ENCODE measurements around the gene PRKAR2B. TPM values are rescaled to one million over a fixed set of nuclear protein-coding genes. Genes with fewer than 3 reads are reported as not detected.

PRKAR2B gene
- total and polyA plus RNA-seq, 9 donors, result 24.2 to 84.9 (median 43.7) TPM

GRCh38 chr7:107162475-107162874, 118.0 kb downstream of the PRKAR2B start:
- Histone ChIP-seq H3K4me1 (ENCODE audit: insufficient read depth) (no peaks in the 10 kb centered on the region), H3K27me3 (no peaks in the 10 kb centered on the region), H3K4me3 (no peak overlapping the region), H3K9me3 (no peaks in the 10 kb centered on the region), H3K27ac (no peak overlapping the region), H3K36me3 (no peaks in the 10 kb centered on the region)
- intact Hi-C loops (cut with DNase I), result loop anchor here in 1 of 4 donors (5.0 kb wide), 1 partner anchor 925 kb away; no protein-coding TSS in a partner anchor
- DNase-seq, result no peak
- TF ChIP-seq EP300 (IDR thresholded peaks at IDR 0.05) (no peak), POLR2A (IDR thresholded peaks at IDR 0.05) (no peak), CTCF (IDR thresholded peaks at IDR 0.05) (no peak)
- 74 to 75% (median 75%) methylated on average over 5 of the region's 5 CpGs for WGBS, 3 donors

- Histone ChIP-seq H3K36me3 (no peaks in the 10 kb centered on the region), H3K4me1 (ENCODE audit: insufficient read depth) (no peaks in the 10 kb centered on the region), H3K27me3 (no peaks in the 10 kb centered on the region), H3K9me3 (no peaks in the 10 kb centered on the region), H3K4me3 (no peak overlapping the region), H3K27ac (no peak overlapping the region)
- no peak for TF ChIP-seq CTCF (IDR thresholded peaks at IDR 0.05)
- intact Hi-C loops (cut with DNase I), result loop anchor here in 1 of 4 donors (5.0 kb wide), 1 partner anchor 927 kb away; no protein-coding TSS in a partner anchor
- 43 to 59% (median 52%) methylated on average over 2 of the region's 2 CpGs for WGBS, 3 donors
- DNase-seq, result no peak
These were observed 119.6 kb downstream of the PRKAR2B start for GRCh38 chr7:107164092-107164491.

- no peaks in the 10 kb centered on the region for H3K27me3 ChIP-seq
- TF ChIP-seq CTCF (IDR thresholded peaks at IDR 0.05), result no peak
- no peak for TF ChIP-seq EP300 (IDR thresholded peaks at IDR 0.05)
- TF ChIP-seq POLR2A (IDR thresholded peaks at IDR 0.05), result no peak
- DNase-seq, result no peak
- WGBS, 3 donors, result 59 to 67% (median 63%) methylated on average over 3 of the region's 3 CpGs
- no peaks in the 10 kb centered on the region for H3K4me1 ChIP-seq (ENCODE audit: insufficient read depth)
- H3K36me3 ChIP-seq, result no peaks in the 10 kb centered on the region
- no peak overlapping the region for H3K4me3 ChIP-seq
- intact Hi-C loops (cut with DNase I), result loop anchor here in 1 of 4 donors (5.0 kb wide), 1 partner anchor 1868 kb away; no protein-coding TSS in a partner anchor
- no peak overlapping the region for H3K27ac ChIP-seq
- no peaks in the 10 kb centered on the region for H3K9me3 ChIP-seq
These were observed 120.8 kb downstream of the PRKAR2B start for GRCh38 chr7:107165341-107165740.

GRCh38 chr7:107166736-107167426, 122.4 kb downstream of the PRKAR2B start:
- DNase-seq, result no peak
- H3K4me1 ChIP-seq (ENCODE audit: insufficient read depth), result peaks cover 8% of the 10 kb centered on the region
- TF ChIP-seq EP300 (IDR thresholded peaks at IDR 0.05) (no peak), POLR2A (IDR thresholded peaks at IDR 0.05) (no peak), CTCF (IDR thresholded peaks at IDR 0.05) (no peak)
- H3K9me3 ChIP-seq, result no peaks in the 10 kb centered on the region
- H3K27ac ChIP-seq, result peak overlapping the region; percentile 87 to 98
- peak overlapping the region; percentile 60 for H3K4me3 ChIP-seq
- no peaks in the 10 kb centered on the region for H3K27me3 ChIP-seq
- H3K36me3 ChIP-seq, result no peaks in the 10 kb centered on the region
- 20 to 26% (median 22%) methylated on average over 5 of the region's 5 CpGs for WGBS, 3 donors
- intact Hi-C loops (cut with DNase I), result loop anchor here in 1 of 4 donors (5.0 kb wide), 1 partner anchor 1870 kb away; no protein-coding TSS in a partner anchor
